Ishikawa (cell line): ENCODE measurements around the gene UNC80.

Experiments used
- CEBPB ChIP-seq: IDR thresholded peaks from 2 replicates; pipeline ENCODE4 v1.6.1; 2012
- CREB1 ChIP-seq: IDR thresholded peaks from 2 replicates; pipeline ENCODE4 v1.6.1; 2012; ENCODE audit warnings: low read depth
- EGR1 ChIP-seq: IDR thresholded peaks from 2 replicates; pipeline ENCODE4 v1.6.1; 2012
- EP300 ChIP-seq: IDR thresholded peaks from 2 replicates; pipeline ENCODE4 v1.6.1; 2012; ENCODE audit warnings: borderline replicate concordance
- FOXM1 ChIP-seq: IDR thresholded peaks from 2 replicates; pipeline ENCODE4 v1.6.1; 2012; ENCODE audit warnings: low read depth, borderline replicate concordance
- NFIC ChIP-seq: IDR thresholded peaks from 2 replicates; pipeline ENCODE4 v1.6.1; 2012
- RAD21 ChIP-seq: IDR thresholded peaks from 2 replicates; pipeline ENCODE4 v1.6.1; 2012; ENCODE audit warnings: low read depth
- TAF1 ChIP-seq: IDR thresholded peaks from 2 replicates; pipeline ENCODE4 v1.6.1; 2012; ENCODE audit warnings: low read depth, mild to moderate bottlenecking
- TCF12 ChIP-seq: IDR thresholded peaks from 2 replicates; pipeline ENCODE4 v1.6.1; 2012; ENCODE audit warnings: low read depth
- TEAD4 ChIP-seq: IDR thresholded peaks from 2 replicates; pipeline ENCODE4 v1.6.1; 2012
- YY1 ChIP-seq: IDR thresholded peaks from 2 replicates; pipeline ENCODE4 v1.6.1; 2012; ENCODE audit warnings: low read depth
- ZBTB7A ChIP-seq: IDR thresholded peaks from 2 replicates; pipeline ENCODE4 v1.6.1; 2012; ENCODE audit warnings: low read depth
- TF ChIP-seq, protein P1 (sequence below): IDR thresholded peaks from 2 replicates; pipeline ENCODE4 v1.6.1; 2012
- TF ChIP-seq, protein P2 (sequence below): IDR thresholded peaks from 2 replicates; pipeline ENCODE4 v1.6.1; 2012
- TF ChIP-seq, protein P3 (sequence below): IDR thresholded peaks from 2 replicates; pipeline ENCODE4 v1.6.1; 2012; ENCODE audit warnings: low read depth, mild to moderate bottlenecking

Gene UNC80

DNA sequence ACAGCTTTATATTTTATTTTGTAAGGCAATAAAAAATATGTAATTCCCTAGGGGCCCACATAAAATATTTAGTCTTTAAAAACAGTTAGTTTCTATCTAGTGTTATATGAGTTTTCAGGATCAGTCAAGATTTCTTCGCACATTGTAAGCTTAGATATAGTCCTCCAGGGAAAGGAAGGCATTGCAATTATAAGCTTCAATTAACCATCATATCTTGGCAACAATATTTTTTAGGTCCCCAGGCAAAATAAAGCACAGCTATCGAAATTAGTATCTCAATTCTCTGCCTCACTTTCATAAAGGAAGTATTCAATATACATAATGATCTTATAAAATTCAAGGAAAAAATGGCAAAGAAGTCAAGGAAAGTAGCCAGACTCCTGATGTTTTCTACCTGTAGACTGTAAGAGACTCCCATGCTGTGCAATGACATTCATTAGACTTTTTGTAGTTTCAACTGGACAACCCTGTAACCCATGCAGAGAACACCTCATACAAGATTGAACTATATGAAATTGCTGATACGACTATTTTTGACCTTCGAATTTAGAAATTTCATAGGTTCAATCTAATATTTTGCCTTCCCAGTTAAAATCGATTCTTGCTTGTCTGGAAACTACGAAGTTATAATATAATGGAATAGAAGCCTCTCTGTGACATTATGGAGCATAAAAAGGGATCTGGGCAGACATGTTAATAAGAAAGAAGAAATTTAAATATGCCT lies 96.8 kb downstream of the UNC80 start:
- TF ChIP-seq RAD21 (no peak), TAF1 (no peak), ZBTB7A (no peak), EP300 (no peak), TEAD4 (no peak), CEBPB (no peak), EGR1 (no peak), TCF12 (no peak), NFIC (no peak), FOXM1 (no peak), CREB1 (no peak), YY1 (no peak)
- TF ChIP-seq, protein P1, sequence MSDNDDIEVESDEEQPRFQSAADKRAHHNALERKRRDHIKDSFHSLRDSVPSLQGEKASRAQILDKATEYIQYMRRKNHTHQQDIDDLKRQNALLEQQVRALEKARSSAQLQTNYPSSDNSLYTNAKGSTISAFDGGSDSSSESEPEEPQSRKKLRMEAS = no peak
- TF ChIP-seq, protein P2, sequence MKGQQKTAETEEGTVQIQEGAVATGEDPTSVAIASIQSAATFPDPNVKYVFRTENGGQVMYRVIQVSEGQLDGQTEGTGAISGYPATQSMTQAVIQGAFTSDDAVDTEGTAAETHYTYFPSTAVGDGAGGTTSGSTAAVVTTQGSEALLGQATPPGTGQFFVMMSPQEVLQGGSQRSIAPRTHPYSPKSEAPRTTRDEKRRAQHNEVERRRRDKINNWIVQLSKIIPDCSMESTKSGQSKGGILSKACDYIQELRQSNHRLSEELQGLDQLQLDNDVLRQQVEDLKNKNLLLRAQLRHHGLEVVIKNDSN = no peak
- TF ChIP-seq, protein P3, sequence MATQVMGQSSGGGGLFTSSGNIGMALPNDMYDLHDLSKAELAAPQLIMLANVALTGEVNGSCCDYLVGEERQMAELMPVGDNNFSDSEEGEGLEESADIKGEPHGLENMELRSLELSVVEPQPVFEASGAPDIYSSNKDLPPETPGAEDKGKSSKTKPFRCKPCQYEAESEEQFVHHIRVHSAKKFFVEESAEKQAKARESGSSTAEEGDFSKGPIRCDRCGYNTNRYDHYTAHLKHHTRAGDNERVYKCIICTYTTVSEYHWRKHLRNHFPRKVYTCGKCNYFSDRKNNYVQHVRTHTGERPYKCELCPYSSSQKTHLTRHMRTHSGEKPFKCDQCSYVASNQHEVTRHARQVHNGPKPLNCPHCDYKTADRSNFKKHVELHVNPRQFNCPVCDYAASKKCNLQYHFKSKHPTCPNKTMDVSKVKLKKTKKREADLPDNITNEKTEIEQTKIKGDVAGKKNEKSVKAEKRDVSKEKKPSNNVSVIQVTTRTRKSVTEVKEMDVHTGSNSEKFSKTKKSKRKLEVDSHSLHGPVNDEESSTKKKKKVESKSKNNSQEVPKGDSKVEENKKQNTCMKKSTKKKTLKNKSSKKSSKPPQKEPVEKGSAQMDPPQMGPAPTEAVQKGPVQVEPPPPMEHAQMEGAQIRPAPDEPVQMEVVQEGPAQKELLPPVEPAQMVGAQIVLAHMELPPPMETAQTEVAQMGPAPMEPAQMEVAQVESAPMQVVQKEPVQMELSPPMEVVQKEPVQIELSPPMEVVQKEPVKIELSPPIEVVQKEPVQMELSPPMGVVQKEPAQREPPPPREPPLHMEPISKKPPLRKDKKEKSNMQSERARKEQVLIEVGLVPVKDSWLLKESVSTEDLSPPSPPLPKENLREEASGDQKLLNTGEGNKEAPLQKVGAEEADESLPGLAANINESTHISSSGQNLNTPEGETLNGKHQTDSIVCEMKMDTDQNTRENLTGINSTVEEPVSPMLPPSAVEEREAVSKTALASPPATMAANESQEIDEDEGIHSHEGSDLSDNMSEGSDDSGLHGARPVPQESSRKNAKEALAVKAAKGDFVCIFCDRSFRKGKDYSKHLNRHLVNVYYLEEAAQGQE = no peak

DNA sequence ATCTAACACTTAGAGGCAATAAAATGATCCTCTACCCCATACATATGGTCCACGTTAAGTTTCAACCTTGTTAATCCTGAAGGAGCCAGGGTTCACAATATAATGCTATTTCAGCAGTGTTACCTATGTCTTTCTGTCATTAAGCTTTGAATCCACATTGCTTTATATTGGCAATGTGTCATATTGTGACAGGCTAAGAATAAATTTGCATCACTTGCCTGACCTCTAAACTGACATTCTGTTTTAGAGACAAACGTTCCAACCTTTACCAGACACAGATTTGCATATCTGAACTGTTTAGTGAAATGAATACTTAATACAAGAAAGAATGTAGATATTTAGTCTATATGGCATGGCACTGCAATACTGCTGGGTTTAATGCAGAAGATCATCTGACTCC lies 98.4 kb downstream of the UNC80 start:
- TF ChIP-seq YY1 (no peak), CEBPB (no peak), ZBTB7A (no peak), NFIC (no peak), TCF12 (no peak), RAD21 (no peak), TEAD4 (no peak), CREB1 (no peak), EGR1 (no peak), FOXM1 (no peak)
- TF ChIP-seq, protein P1 = no peak
- TF ChIP-seq, protein P3 = no peak
- TF ChIP-seq, protein P2 = no peak

DNA sequence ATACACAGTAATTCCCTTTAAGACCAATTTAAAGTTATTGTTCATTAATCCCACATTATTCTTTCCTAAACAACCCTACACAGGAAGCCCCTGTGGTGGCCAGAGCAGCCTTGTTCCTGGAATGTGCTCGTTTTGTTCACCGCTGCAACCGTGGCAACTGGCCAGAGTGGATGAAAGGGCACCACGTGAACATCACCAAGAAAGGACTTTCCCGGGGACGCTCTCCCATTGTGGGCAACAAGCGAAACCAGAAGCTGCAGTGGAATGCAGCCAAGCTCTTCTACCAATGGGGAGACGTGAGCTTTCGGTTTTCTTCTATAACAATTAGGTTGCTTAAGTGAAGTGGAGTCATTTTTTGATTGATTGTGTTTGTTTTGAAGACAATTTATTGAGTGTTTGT lies 101.0 kb downstream of the UNC80 start:
- peak; percentile 67 for TF ChIP-seq TCF12
- TF ChIP-seq RAD21 = no peak
- TF ChIP-seq CEBPB = no peak
- TF ChIP-seq EP300 = peak; percentile 70; the same call in 1 of the 2 replicates
- TF ChIP-seq TAF1 = no peak
- TF ChIP-seq NFIC = peak; percentile 87
- TF ChIP-seq, protein P1 = peak; percentile 71
- TF ChIP-seq CREB1 = no peak
- peak; percentile 88 for TF ChIP-seq TEAD4
- no peak for TF ChIP-seq EGR1
- TF ChIP-seq YY1 = no peak
- TF ChIP-seq ZBTB7A = no peak
- TF ChIP-seq, protein P2 = peak; percentile 88
- TF ChIP-seq, protein P3 = no peak
- TF ChIP-seq FOXM1 = 0 out of 2 replicates have a peak, but pooled peaks have one; percentile 29
